NCI-H2107 treated with DMSO at 0.1 percent for 48 hours (cell line): ENCODE measurements around the gene DBN1.
"Not testable (repeated sequence)": the region's sequence is repeated elsewhere in the genome, so short reads cannot be mapped to it uniquely, and the experiment has no call there.

ENCODE experiments used
- DNase-seq: peaks from one replicate; lab custom pipeline; 2025; ENCODE audit not compliant: unreplicated experiment; lab: John Stamatoyannopoulos, UW

DBN1 gene

DNA sequence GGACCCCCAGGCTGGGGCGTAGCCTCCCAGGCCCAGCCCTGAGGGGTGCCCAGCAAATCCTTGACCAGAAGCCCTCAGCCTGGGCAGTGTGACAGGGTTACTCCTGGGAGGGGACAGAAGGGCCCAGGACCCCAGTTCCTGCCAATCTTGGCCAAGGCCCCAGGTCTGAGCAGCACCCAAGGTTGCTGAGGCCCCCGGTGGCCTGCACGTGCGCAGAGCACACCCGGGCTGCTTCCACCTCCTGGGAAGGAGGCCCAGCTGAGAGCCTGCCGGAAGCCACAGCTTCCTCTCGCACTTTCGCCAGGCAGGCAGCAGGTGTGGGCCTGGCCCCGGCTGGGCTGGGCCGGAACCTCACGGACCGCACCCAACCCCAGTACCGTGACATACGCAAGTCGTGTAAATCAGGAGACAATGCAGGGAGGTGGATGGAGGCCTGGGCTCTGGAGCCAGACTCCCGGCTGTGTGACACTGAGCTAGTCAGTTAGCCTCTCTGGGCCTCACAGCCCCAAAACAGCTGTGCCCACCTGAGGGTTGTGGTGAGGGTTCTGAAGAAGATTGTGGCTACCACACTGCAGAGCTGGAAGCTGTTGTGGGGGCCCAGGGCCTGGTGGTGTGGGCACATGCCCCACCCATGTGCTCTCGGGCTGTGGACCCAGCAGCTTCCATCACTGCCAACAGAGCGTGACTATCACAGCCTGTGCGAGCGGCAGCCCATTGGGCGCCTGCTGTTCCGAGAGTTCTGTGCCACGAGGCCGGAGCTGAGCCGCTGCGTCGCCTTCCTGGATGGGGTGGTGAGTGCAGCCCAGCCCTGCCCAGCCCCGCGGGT, 41.9 kb downstream of the DBN1 start:
- no peak for DNase-seq

DNA sequence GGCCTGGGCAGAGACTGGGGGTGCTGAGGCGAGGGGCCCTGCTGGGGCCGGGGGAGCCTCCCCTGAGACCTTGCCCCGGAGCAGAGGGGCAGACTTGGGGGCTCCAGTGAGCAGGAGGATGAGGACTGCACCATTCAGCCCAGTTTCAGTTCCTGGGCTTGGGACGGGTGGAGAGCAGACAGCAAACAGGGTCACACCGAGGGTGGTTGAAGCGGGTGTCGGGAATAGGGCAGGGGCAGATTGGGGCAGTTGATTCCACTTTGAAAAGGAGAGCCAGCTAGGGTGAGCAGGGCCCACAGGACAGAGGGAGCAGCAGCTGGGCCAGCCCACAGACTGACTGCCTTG, 42.5 kb downstream of the DBN1 start:
- DNase-seq: no peak

DNA sequence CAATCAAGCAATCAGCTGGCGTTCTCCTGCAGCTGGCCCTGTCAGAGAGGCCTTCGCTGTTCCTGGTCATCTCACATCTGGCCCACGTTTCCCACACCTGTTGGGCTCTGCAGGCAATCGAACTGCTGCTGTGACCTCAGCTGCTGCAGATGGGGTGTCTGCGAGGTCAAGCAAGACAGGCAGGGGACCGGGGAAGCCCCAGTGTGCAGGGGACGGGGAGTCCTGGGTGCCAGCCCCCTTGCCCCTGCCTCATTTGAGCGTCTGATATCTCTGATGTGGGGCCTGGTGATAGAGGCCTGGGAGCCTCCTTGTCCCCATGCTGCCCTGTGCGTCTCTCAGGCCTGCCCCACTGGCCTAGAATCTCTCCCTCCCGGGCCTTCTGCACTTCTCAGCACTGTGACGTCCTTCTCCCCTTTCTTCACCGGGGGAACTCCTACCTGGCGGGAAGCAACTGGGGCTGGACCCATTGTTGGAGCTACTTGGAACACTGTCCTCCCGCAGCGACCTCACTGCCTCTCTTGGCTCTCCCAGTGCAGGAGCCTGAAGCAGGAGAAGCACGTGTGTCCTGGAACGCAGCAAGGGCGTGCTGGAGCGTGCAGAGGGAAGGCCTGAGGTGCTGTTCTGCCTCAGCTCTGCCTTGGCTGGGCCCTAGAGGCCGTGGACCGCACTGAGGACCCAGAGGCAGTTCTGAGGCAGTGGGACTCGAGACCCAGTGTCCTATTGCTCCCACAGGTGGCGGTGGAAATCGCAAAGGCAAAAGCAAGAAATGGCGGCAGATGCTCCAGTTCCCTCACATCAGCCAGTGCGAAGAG, 43.1 kb downstream of the DBN1 start:
- DNase-seq: no peak

DNA sequence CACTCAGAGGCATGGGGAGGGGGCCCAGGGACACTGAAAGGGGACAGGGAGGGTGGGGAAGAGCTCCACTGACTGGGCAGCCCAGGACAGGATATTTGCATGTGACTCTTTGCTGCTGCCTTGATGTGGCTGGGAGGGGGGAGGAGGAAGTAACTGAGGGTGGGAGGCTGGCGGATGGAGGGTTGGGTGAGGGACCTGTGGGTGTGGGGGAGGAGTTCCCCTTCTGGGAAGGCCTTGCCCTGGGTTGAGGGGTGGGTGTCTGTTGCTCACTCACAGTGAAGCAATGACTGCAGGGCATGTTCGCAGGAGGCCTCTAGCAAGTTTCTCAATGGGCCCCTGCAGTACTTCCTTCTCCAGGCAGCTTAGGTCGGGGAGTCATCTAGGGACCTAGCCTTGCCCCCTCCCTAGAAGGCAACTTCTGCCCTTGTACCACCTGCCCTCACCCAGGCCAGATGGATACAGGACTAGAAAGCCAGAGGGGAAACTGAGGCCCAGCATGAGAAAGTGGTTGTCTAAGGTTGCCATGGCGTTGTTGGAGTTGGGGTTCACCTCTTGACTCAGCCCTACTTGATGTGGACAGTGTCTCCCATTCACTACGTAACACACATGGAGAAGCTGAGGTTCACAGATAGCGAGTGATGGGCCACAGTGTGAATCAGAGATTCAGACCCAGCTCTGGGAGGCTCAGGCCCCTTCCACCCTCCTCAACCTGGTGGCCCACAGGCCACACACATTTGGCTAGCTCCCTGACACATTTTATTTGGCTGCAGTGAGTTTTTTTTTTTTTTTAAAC, 44.0 kb downstream of the DBN1 start:
- no peak for DNase-seq

DNA sequence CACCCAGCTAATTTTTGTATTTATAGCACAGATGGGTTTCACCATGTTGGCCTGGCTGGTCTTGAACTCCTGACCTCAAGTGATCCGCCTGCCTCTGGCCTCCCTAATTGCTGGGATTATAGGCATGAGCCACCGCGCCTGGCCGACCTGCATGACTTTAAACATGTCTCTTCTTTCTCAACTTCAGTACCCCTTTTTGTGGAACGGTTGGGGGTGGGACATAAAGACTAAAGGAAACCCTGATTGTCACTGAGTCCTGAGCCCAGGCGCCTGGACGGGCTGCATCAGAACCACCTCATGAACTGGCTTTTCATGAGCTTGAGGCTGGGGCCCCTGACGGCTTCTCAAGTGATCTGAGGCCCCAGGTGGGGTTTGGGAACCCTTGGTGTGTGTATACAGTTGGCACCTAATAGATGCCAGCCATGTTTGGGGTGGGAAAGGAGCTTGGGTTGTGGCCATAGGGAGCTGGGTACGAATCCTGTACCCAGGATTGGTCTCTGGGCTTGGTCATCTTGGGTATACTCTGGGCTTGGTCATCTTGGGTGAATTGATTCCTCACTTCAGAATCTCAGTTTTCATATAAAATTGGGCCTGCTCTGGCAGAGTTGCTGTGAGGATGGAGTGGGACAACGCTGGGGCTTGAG, 44.7 kb downstream of the DBN1 start:
- DNase-seq: no peak

DNA sequence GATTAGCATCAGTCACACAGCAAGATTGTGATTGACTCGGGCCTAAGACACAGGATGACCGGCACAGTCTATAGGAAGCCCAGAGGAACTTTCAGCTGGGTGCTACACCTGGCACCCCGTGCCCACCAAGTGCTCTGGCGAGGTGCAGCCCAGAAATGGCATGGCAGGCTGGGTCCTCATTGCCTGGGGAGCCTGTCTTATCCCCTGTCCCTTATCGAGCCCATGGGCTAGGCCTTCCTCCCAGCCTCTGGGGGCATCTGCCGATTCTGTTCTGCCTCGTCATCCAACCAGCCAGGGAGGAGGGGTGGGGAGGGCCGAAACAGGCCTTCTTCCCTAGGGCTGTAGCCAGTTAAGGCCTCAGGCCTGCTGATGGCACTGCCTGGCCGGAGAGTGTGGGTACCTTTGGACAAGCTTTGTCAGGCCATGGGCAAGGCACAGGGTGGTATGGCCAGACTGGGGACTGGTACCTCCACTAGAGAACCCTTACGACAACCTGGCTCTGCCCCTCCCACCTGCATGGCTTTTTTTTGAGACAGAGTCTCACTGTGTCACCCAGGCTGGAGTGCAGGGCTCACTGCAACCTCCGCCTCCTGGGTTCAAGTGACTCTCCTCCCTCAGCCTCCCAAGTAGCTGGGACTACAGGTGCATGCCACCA, 45.4 kb downstream of the DBN1 start:
- no peak for DNase-seq

DNA sequence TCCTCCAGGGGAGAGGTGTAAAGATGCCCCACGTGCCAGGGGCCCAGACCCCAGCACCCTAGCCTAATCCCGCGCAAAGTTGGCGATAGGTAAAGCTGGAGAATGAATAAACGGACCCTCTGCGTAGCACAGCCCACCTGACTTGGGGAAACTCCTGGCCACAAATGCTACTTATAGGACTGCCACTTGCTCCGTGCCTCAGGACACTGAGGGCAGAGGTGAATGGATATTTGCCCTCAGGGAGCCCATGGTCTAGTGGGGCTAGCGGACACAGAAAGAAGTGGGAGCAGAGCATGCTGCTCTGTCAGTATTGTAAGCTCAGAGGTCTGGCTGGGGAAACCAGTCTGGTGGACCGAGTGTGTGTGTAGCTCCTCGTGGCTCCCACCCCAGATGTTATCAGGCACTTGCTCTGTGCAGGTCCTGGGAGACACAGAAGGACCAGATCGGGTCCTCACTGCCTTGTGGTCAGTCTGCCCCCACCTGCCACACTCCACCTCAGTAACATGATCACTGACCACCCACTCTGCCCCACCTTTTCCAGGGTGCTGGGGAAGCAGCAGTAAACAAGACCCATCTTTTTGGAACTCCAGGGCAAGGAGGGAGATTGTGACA, 46.1 kb downstream of the DBN1 start:
- DNase-seq: no peak

DNA sequence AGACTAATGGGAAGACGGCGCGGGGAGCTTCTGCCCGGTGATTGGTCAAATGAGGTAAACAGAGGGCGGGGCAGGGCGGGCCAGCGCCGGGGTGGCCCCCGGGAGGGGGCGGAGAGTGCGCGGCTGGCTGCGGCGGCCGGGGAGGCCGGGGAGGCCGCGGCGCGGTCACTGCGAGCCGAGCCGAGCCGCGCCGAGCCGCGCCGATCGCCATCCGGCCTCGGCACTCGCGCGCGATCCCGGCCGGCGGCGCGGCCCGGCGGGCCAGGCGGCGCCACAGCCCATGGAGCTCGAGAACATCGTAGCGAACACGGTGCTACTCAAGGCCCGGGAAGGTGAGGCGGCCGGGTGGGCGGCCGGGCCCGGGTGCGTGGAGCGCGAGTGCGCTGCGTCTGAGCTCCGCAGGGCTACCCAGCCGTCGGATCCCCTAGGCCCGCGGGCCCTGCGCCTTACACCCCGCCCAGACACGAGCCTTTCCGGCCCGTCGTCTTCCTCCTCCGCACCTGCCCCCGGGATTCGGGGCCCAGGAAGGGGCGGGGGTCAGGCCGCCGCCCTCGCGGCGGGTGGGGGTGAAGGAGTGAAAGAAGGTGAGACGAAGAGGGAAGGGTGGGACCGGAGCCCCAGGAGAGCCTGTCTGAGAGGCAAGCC, 46.7 kb downstream of the DBN1 start, which contains the start of gene GRK6:
TSS of gene GRK6 (plus strand) at position 111 of the 645 bp plus-strand sequence. CDS start at position 281, 170 bp downstream.
- no peak for DNase-seq

DNA sequence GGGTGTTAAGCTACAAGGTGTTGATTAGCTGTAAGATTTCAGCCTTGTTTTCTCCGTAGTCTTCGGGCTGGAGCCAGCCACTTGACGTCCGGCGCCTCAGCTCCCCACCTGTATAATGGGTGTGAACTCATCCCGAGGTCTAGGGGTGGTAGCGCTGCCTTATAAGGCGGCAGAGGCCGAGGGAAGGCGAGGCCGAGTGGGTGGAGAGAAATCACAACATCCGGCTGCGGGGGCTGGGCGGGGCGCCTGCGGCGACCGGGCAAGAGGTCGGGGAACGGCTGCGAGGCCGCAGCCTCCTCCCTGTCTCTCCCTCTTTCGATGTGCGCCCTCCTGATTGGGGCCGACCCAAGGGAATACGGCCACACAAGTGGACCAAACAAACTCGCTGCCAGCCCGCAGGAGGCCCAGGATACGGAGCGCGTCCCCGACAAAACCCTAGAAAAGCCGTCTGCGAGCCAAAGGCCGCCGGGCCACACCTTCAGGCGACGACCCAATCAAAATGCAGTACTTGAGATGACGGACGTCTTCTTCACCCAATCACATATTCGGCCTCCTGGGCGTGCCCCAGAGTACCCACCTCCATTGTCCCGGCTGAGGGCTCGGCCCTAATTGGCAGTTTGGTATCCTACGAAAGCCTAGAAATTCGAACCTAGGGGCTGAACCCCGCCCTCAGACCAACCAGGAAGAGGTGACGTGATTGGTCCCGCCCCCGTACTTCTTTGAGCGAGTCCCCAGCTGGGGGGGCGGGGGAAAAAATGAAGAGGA, 47.5 kb downstream of the DBN1 start:
- DNase-seq: peak; percentile 97

DNA sequence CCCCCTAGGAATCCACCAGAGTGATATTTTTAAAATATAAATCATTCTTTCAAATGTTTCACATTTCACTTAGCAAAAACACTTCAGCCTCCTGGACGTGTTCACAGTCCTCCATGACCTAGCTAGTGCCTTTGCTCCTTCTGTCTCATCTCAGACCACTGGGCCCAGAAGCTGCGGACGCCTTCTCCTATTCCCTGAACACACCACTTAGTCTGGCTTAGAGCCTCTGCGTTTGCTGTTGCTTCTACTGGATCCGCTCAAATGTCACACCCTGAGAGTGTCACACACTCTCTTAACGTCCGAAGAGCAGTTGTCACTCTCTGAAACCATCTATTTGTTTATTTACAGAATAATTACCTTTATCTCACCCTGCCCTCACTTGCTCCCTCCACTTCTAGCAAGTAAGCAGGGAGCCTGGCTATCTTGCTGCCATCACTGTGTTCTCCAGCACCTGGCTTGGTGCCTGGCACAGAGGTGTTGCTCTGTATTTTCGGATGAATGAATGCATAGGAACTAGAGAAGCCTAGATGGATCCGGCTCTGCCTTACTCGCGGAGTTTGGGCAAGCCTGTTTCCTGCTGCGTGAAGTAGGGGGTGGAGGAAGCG, 48.1 kb downstream of the DBN1 start:
- DNase-seq: no peak

- DNase-seq: no peak
Observed at GRCh38 chr5:177423671-177424070, 49.8 kb downstream of the DBN1 start.

GRCh38 chr5:177421062-177421798, 52.2 kb downstream of the DBN1 start:
- DNase-seq: no peak

DNA sequence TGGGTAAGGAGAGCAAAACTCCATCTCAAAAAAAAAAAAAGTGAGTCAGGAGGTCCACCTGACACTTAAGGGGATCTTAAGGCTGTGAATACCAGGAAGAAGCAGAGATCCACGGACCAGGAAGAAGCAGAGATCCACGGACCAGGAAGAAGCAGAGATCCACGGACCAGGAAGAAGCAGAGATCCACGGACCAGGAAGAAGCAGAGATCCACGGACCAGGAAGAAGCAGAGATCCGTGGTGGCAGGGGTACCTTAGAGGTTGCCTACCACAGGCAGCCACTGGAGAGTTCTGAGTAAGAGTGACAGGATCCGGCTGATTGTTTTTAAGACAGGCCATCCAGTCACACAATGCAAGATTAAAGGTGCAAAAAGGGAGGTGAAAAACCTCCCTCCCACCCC, 53.0 kb downstream of the DBN1 start:
- not testable (repeated sequence) for DNase-seq

DNA sequence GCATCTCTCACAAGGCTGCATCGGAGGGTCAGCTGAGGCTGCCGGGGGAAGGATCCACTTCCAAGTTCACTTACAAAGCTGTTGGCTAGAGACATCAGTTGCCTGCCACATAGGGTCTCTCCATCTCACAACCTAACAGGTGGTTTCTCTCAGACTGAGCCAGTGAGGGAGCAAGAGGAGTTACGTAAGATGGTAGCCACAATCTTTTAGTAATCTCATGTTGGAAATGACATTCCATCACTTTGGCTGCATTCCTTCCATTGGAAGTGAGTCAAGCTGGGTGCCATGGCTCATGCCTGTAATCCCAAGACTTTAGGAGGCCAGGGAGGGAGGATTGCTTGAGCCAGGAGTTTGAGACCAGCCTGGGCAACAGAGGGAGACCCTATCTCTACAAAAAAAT, 54.4 kb downstream of the DBN1 start:
- DNase-seq: no peak

DNA sequence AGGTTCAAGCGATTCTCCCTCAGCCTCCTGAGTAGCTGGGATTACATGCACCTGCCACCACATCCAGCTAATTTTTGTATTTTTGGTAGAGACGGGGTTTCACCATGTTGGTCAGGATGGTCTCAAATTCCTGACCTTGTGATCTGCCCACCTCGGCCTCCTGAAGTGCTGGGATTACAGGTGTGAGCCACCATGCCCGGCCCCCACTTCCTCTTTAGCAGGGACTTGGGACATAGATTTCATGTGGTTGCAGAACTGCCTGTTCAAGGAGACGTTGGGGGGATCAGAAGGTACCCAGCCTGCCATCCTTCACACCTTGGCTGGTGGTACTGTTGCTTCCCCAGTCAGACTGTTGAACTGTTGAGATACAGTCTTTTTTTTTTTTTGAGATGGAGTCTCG, 56.4 kb downstream of the DBN1 start:
- not testable (repeated sequence) for DNase-seq

DNA sequence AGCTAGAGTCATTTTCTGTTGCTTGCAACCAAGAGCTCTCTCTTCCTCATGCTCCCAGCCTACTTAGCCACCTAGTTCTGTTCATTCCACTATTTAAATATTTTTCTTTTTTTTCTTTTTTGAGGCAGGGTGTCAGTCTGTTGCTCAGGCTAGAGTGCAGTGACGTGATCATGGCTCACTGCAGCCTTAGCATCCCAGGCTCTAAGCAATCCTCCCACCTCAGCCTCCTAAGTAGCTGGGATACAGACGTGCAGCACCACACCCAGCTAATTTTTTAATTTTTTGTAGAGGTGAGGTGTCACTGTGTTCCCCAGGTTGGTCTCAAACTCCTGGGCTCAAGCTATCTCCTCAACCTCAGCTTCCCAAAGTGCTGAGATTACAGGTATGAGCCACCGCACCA, 59.0 kb downstream of the DBN1 start:
- no peak for DNase-seq

DNA sequence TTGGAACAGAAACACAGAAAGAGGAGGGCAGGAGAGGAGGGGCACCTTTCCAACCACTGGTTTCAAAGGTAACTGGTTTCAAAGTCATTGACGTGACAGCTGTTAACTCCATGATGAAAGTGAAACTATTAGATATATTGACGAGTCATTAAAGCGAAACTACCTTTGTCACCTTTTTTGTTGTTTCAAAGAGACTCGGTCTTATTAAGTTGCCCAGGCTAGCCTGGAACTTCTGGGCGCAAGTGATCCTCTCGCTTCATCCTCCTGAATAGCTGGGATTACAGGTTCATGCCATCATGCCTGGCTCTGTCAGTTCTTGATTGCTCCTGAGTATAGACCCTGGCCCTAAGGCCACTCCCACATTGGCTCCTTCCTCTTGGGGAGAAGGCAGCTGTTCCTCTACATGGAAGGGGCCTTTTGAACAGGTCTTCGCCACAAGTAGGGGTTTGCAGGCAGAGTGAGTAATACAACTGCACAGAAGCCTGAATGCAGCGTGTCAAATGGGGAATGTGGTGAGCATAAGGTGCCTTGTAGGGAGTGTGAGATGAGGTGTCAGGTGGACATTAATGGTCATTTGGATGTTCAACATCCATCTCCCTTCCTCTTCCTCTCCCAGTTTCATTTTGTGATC, 60.7 kb downstream of the DBN1 start:
- DNase-seq: no peak
